HG03196 (cell line): ENCODE measurements around the gene DTNA.

Source experiments
- ATAC-seq: cut with Tn5 transposase; IDR thresholded peaks from one replicate; pipeline ENCODE4 v1.9.1; 2021; ENCODE audit not compliant: unreplicated experiment

DTNA gene

GRCh38 chr18:34928754-34929335, 218.7 kb downstream of the DTNA start:
- no peak for ATAC-seq

GRCh38 chr18:34929336-34929780, 219.3 kb downstream of the DTNA start:
- no peak for ATAC-seq

- no peak for ATAC-seq
These were observed 222.3 kb downstream of the DTNA start for GRCh38 chr18:34932363-34932762.

- no peak for ATAC-seq
These were observed 222.8 kb downstream of the DTNA start for GRCh38 chr18:34932792-34933466.

GRCh38 chr18:34933909-34934661, 224.0 kb downstream of the DTNA start:
- ATAC-seq, result no peak

GRCh38 chr18:34936772-34937171, 226.7 kb downstream of the DTNA start:
- no peak for ATAC-seq

- no peak for ATAC-seq
These were observed 228.0 kb downstream of the DTNA start for GRCh38 chr18:34938090-34938489.
